Stomach (tissue), 9 donors: ENCODE measurements around the gene LIFR. TPM values are rescaled to one million over a fixed set of nuclear protein-coding genes. Genes with fewer than 3 reads are reported as not detected.

ENCODE experiments used
- DNase-seq, 2 donors: peaks; one replicate each; pipeline versions ENCODE4 v3.0.0 to v3.0.0-alpha.2; 2013 to 2019
- H3K27ac ChIP-seq, 5 donors: fragments of 200-600 bp in 4 of 5; sonication (generic) in 4 of 5; one replicate each; pipeline ENCODE4 v1.5.1; 2013 to 2019; ENCODE audit warnings: mild to moderate bottlenecking in 1 of 5, moderate library complexity in 1 of 5
- H3K27me3 ChIP-seq, 3 donors: fragments of 200-600 bp; sonication (generic); one replicate each; pipeline ENCODE4 v1.5.1; 2017 to 2019; ENCODE audit warnings: mixed run types in 1 of 3
- H3K36me3 ChIP-seq, 4 donors: fragments of 200-600 bp; sonication (generic); 1 replicate in 3 of 4; 2 replicates in 1 of 4; pipeline ENCODE4 v1.5.1; 2016 to 2019
- H3K4me1 ChIP-seq, 4 donors: fragments of 200-600 bp; sonication (generic); one replicate each; pipeline ENCODE4 v1.5.1; 2016 to 2019
- H3K4me3 ChIP-seq, 4 donors: fragments of 200-600 bp; sonication (generic) in 3 of 4; one replicate each; pipeline ENCODE4 v1.5.1; 2016 to 2019; ENCODE audit warnings: mild to moderate bottlenecking in 1 of 4
- H3K9me3 ChIP-seq, 4 donors: fragments of 200-600 bp; sonication (generic); one replicate each; pipeline ENCODE4 v1.5.1; 2016 to 2019
- EP300 ChIP-seq: sonication (generic); formaldehyde crosslinking; IDR thresholded peaks from one replicate; pipeline ENCODE4 v1.6.1; 2017; ENCODE audit warnings: antibody characterized with exemption
- POLR2A ChIP-seq, 4 donors: fragments of 450-650 bp; IDR thresholded peaks; one replicate each; pipeline ENCODE4 v1.6.1; 2016; ENCODE audit warnings: antibody characterized with exemption in 4 of 4, control low read depth in 2 of 4, mild to moderate bottlenecking in 1 of 4, moderate library complexity in 1 of 4
- POLR2AphosphoS5 ChIP-seq, 3 donors: sonication (generic); formaldehyde crosslinking; IDR thresholded peaks; one replicate each; pipeline ENCODE4 v1.6.1; 2016; ENCODE audit warnings: antibody characterized with exemption in 3 of 3
- WGBS, 5 donors: extraction: QIAGEN DNeasy Blood & Tissue Kit in 3 of 5; methylation state at CpG; one replicate each; pipeline versions ENCODE4 v1.1.5 to v1.1.7; 2013 to 2018; 5-methylcytosine and 5-hydroxymethylcytosine counted together
- intact Hi-C: fragments of 100-400 bp; cut with DNase I; formaldehyde crosslinking; loops from one replicate; pipeline ENCODE4 v1.15.1; 2023; ENCODE audit warnings: low total_unique reads
- polyA plus RNA-seq, 3 donors: library from polyadenylated mRNA; stranded (reverse); fragments of 200-250 nt; gene quantifications; one replicate each; pipeline ENCODE4 v1.2.3, GENCODE V29; 2013
- total RNA-seq, 5 donors: library from RNA; depleted of rRNA; stranded (reverse); fragments of >200 nt; gene quantifications; one replicate each; pipeline versions ENCODE4 v1.1.0 to v1.2.3, GENCODE V29; 2014 to 2016
- TF ChIP-seq, protein P1 (sequence below), 7 experiments: fragments of 450-650 bp in 4 of 7; fragments of 200-600 bp in 3 of 7; sonication (generic) in 3 of 7; IDR thresholded peaks; one replicate each; pipeline ENCODE4 v1.5.1; 2016 to 2019; ENCODE audit warnings: antibody characterized with exemption in 7 of 7, control low read depth in 2 of 7, mild to moderate bottlenecking in 1 of 7
- donor health status: healthy with polysubstance abuse.
- donor health status: Bipolar disorder and iron deficiency.
- donor health status: healthy.

LIFR gene
- total and polyA plus RNA-seq, 8 donors, result 6.2 to 259 (median 45.1) TPM

DNA sequence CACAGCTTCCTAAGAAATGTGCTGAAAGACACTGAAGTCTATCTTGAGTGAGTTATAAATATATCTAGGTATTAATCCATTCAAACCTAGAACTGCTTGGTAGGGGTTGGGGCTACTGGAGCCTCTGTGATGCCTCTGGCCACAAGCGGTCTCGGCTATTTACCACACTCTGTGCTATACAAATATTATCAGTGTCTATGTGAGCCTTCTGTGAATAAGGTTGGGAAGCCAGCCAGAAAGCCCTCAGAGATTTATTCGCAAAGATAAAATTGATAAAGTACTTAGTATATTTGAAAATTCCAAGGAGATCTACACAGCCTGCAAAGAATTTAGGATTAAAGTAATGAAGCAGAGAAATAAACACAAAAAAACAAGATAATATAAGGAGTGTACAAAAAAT is 41.4 kb downstream of the LIFR start:
- H3K36me3 ChIP-seq, result peaks cover 11 to 60% (median 50%) of the 10 kb centered on the region in 4 donors
- H3K4me1 ChIP-seq, result no peaks in the 10 kb centered on the region
- 62 to 77% (median 74%) methylated on average over 3 of the region's 3 CpGs for WGBS, 5 donors
- DNase-seq, result no peak
- no peaks in the 10 kb centered on the region for H3K9me3 ChIP-seq
- intact Hi-C loops, result no loop called here
- H3K4me3 ChIP-seq, result no peak overlapping the region
- H3K27ac ChIP-seq, result no peak overlapping the region
- TF ChIP-seq, protein P1, sequence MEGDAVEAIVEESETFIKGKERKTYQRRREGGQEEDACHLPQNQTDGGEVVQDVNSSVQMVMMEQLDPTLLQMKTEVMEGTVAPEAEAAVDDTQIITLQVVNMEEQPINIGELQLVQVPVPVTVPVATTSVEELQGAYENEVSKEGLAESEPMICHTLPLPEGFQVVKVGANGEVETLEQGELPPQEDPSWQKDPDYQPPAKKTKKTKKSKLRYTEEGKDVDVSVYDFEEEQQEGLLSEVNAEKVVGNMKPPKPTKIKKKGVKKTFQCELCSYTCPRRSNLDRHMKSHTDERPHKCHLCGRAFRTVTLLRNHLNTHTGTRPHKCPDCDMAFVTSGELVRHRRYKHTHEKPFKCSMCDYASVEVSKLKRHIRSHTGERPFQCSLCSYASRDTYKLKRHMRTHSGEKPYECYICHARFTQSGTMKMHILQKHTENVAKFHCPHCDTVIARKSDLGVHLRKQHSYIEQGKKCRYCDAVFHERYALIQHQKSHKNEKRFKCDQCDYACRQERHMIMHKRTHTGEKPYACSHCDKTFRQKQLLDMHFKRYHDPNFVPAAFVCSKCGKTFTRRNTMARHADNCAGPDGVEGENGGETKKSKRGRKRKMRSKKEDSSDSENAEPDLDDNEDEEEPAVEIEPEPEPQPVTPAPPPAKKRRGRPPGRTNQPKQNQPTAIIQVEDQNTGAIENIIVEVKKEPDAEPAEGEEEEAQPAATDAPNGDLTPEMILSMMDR (IDR thresholded peaks at IDR 0.05), result no peak
- TF ChIP-seq POLR2AphosphoS5 (IDR thresholded peaks at IDR 0.05), result no peak
- no peak for TF ChIP-seq POLR2A (IDR thresholded peaks at IDR 0.05)
- no peak for TF ChIP-seq EP300
- no peaks in the 10 kb centered on the region for H3K27me3 ChIP-seq

DNA sequence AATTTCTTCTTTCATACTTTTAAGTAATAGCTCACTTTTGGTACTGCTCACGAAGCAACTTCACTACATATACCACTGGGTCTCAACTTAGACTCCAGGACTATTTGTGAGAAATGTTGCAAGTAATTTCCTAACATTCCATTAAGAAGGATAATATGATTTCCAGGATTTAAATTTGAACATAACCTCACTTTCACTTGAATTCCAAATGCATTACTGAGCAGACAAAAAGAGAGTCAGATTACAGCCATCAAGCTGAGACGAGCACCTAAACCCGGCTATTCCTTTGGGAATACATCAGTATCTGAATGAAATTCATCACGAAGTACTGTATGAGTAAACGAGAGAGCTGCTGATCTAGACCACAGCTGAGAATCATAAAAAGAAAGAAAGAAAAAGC is 47.3 kb downstream of the LIFR start:
- Histone ChIP-seq H3K4me3 (no peak overlapping the region), H3K27ac (no peak overlapping the region), H3K9me3 (no peaks in the 10 kb centered on the region), H3K36me3 (peaks cover 11 to 61% (median 46%) of the 10 kb centered on the region in 4 donors), H3K27me3 (no peaks in the 10 kb centered on the region), H3K4me1 (no peaks in the 10 kb centered on the region)
- DNase-seq, result no peak
- 76 to 85% (median 83%) methylated on average over 5 of the region's 5 CpGs for WGBS, 5 donors
- intact Hi-C loops, result no loop called here
- TF ChIP-seq POLR2A (IDR thresholded peaks at IDR 0.05) (no peak), POLR2AphosphoS5 (IDR thresholded peaks at IDR 0.05) (no peak), EP300 (no peak)
- TF ChIP-seq, protein P1 (IDR thresholded peaks at IDR 0.05), result no peak

DNA sequence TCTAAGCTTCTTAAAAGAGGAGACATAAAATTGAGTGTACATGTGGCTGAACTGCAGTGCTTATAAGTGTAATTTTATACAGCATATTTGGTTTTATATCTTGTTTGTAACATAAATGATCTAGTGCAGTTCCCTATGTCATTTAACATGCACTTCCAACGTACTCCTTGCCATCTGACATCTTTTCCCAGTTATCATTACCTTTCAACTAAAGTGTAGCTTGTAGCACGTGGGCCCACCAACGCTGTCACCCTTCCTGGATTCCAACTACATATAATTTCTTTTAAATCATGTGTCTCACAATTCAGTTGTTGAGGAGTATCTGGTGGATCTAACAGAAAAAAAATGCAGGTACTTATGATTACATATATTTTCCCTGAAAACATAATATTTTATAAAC is 50.1 kb downstream of the LIFR start:
- Histone ChIP-seq H3K27ac (no peak overlapping the region), H3K9me3 (no peaks in the 10 kb centered on the region), H3K27me3 (no peaks in the 10 kb centered on the region), H3K4me3 (no peak overlapping the region), H3K4me1 (no peaks in the 10 kb centered on the region), H3K36me3 (peaks cover 4 to 69% (median 54%) of the 10 kb centered on the region in 4 donors)
- intact Hi-C loops, result no loop called here
- 85 to 90% (median 89%) methylated on average over 3 of the region's 3 CpGs for WGBS, 5 donors
- DNase-seq, result no peak
- TF ChIP-seq POLR2AphosphoS5 (IDR thresholded peaks at IDR 0.05) (no peak), EP300 (no peak), POLR2A (IDR thresholded peaks at IDR 0.05) (no peak)
- TF ChIP-seq, protein P1 (IDR thresholded peaks at IDR 0.05), result no peak

DNA sequence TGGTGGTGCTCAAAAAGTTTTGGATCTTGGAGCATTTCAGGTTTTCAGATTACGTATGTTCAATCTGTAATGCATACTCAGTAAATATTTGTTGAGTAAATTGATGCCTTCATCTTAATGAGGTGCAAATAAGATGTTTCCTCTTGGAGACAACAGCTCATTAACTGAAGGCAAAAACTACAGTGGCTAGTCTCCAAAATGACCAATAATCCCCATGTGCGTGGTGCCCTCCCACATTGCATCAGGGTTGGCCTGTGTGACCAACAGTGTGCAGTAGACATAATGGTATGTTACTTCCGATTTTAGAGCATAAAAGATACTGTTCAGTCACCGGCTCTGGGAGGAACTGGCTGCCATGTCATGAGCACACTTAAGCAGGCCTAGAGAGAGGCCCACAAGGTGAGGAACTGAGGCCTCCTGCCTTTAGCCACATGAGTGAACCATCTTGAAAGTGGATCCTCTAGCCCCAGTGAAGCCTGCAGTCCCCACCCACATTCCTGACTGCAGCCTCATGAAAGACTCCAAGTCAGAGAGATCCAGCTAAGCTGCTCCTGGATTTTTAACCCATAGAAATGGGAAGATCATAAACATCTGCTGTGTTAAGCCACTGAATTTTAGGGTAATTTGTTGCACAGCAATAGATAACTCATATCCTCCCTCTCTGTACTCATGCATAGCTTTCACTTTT is 55.7 kb downstream of the LIFR start:
- H3K36me3 ChIP-seq, result peaks cover 0 to 73% (median 67%) of the 10 kb centered on the region in 4 donors
- TF ChIP-seq POLR2AphosphoS5 (IDR thresholded peaks at IDR 0.05) (no peak), EP300 (no peak), POLR2A (IDR thresholded peaks at IDR 0.05) (no peak)
- TF ChIP-seq, protein P1 (IDR thresholded peaks at IDR 0.05), result no peak
- no peaks in the 10 kb centered on the region for H3K9me3 ChIP-seq
- WGBS, 5 donors, result 73 to 85% (median 79%) methylated on average over 4 of the region's 4 CpGs
- H3K27me3 ChIP-seq, result no peaks in the 10 kb centered on the region
- no peaks in the 10 kb centered on the region for H3K4me1 ChIP-seq
- intact Hi-C loops, result no loop called here
- no peak for DNase-seq
- no peak overlapping the region for H3K27ac ChIP-seq
- no peak overlapping the region for H3K4me3 ChIP-seq
